Lower lobe of right lung (tissue), 2 donors: ENCODE measurements around the gene MUC5AC. TPM values are rescaled to one million over a fixed set of nuclear protein-coding genes. Genes with fewer than 3 reads are reported as not detected.
"Not testable (repeated sequence)": the region's sequence is repeated elsewhere in the genome, so short reads cannot be mapped to it uniquely, and the experiment has no call there.

Source experiments
- ATAC-seq, 2 donors: fragments of 200-7000 bp; cut with Tn5 transposase; one replicate each; pipeline ENCODE4 v1.9.1; 2020 to 2022; ENCODE audit warnings: mild to moderate bottlenecking in 2 of 2, moderate library complexity in 2 of 2
- DNase-seq: peaks from one replicate; pipeline ENCODE4 v3.0.0-alpha.2; 2020
- H3K27ac ChIP-seq: fragments of 200-600 bp; one replicate; pipeline ENCODE4 v1.8.0; 2022
- H3K27me3 ChIP-seq: fragments of 200-600 bp; one replicate; pipeline ENCODE4 v1.8.0; 2022; ENCODE audit warnings: low read depth
- H3K36me3 ChIP-seq: fragments of 200-600 bp; one replicate; pipeline ENCODE4 v1.8.0; 2022; ENCODE audit warnings: mild to moderate bottlenecking
- H3K4me1 ChIP-seq: fragments of 200-600 bp; one replicate; pipeline ENCODE4 v1.8.0; 2022
- H3K4me3 ChIP-seq: fragments of 200-600 bp; one replicate; pipeline ENCODE4 v1.8.0; 2022; ENCODE audit warnings: mild to moderate bottlenecking
- H3K9me3 ChIP-seq: fragments of 200-600 bp; one replicate; pipeline ENCODE4 v1.8.0; 2022
- intact Hi-C: fragments of 100-400 bp; cut with DNase I; formaldehyde crosslinking; loops from one replicate; pipeline ENCODE4 v1.11.0; 2022
- total RNA-seq: library from RNA; stranded (reverse); fragmentation: NEBNext Ultra II Directional; extraction: Animal tissue kit (Norgen Biotek cat#: 25700); gene quantifications from one replicate; pipeline ENCODE4 v1.2.1, GENCODE V29; 2021
- donor health status: DM: no; HTN: yes; CAD: no; lungs with severe emphysema.

MUC5AC gene
- total RNA-seq, 1 donor from 2014 or later, result 0.35 TPM

GRCh38 chr11:1248951-1249350 lies 91.2 kb downstream of the MUC5AC start:
- H3K27ac ChIP-seq, H3K27me3 ChIP-seq, DNase-seq, H3K4me1 ChIP-seq, intact Hi-C loops, H3K4me3 ChIP-seq, H3K9me3 ChIP-seq, H3K36me3 ChIP-seq, ATAC-seq: not testable (repeated sequence)

- H3K9me3 ChIP-seq, H3K4me1 ChIP-seq, H3K36me3 ChIP-seq, H3K4me3 ChIP-seq, ATAC-seq, DNase-seq, H3K27me3 ChIP-seq, H3K27ac ChIP-seq, intact Hi-C loops: not testable (repeated sequence)
Observed at GRCh38 chr11:1250411-1250810, 92.7 kb downstream of the MUC5AC start.

Other genes starting within 250 kb of the MUC5AC start
- 65.0 TPM for gene CHID1, start 247.1 kb upstream of the MUC5AC start, total RNA-seq
- gene AP2A2, start 232.1 kb upstream of the MUC5AC start, total RNA-seq, result 130 TPM
- gene MUC6, start 121.2 kb upstream of the MUC5AC start, total RNA-seq, result 0.09 TPM
- gene MUC2, start 83.1 kb upstream of the MUC5AC start, total RNA-seq, result not detected
- gene MUC5B, start 65.1 kb downstream of the MUC5AC start, total RNA-seq, result 57.5 TPM
- gene TOLLIP, start 151.7 kb downstream of the MUC5AC start, total RNA-seq, result 68.4 TPM
- 0.62 TPM for gene BRSK2, start 232.0 kb downstream of the MUC5AC start, total RNA-seq